Caki2 (cell line): Measurements from ENCODE around the gene DDX1. TPM values are rescaled to one million over a fixed set of nuclear protein-coding genes. Genes with fewer than 3 reads are reported as not detected.

Experiments
- DNase-seq: peaks from one replicate; pipeline ENCODE4 v3.0.0-alpha.2; 2015; ENCODE audit warnings: low read depth
- in situ Hi-C: cut with HindIII; loops from 2 replicates; pipeline ENCODE4 v1.10.0; 2016; ENCODE audit warnings: low sequenced_read_pairs, low pct_unique_long_range_greater_than_20kb, mixed read lengths
- total RNA-seq: library from RNA; depleted of rRNA; stranded (reverse); fragments of >200 nt; shearing (Covaris generic); gene quantifications from 2 replicates; pipeline ENCODE4 v1.2.3, GENCODE V29; 2014; ENCODE audit warnings: low replicate concordance

Gene DDX1
- total RNA-seq, 1 experiment from 2014 or later = 91.0 TPM

- DNase-seq = no peak
- in situ Hi-C loops = no loop called here
These were observed 31.2 kb downstream of the DDX1 start for GRCh38 chr2:15622614-15623480.

GRCh38 chr2:15623481-15623796, 31.8 kb downstream of the DDX1 start:
- in situ Hi-C loops = no loop called here
- no peak for DNase-seq

- no peak for DNase-seq
- in situ Hi-C loops = no loop called here
These were observed 32.4 kb downstream of the DDX1 start for GRCh38 chr2:15623898-15624541.

- in situ Hi-C loops = loop anchor here (25.0 kb wide), 1 partner anchor 862 kb away; no protein-coding TSS in a partner anchor
- no peak for DNase-seq
These were observed 33.2 kb downstream of the DDX1 start for GRCh38 chr2:15624903-15625302.

- DNase-seq = no peak
- in situ Hi-C loops = loop anchor here (25.0 kb wide), 1 partner anchor 862 kb away; no protein-coding TSS in a partner anchor
These were observed 33.8 kb downstream of the DDX1 start for GRCh38 chr2:15625344-15626036.

GRCh38 chr2:15626126-15626525, 34.5 kb downstream of the DDX1 start:
- no peak for DNase-seq
- in situ Hi-C loops = loop anchor here (25.0 kb wide), 1 partner anchor 861 kb away; no protein-coding TSS in a partner anchor

- DNase-seq = no peak
- in situ Hi-C loops = loop anchor here (25.0 kb wide), 1 partner anchor 860 kb away; no protein-coding TSS in a partner anchor
These were observed 35.3 kb downstream of the DDX1 start for GRCh38 chr2:15626967-15627366.

GRCh38 chr2:15627817-15628684, 36.4 kb downstream of the DDX1 start:
- in situ Hi-C loops = loop anchor here (25.0 kb wide), 1 partner anchor 859 kb away; no protein-coding TSS in a partner anchor
- DNase-seq = no peak

GRCh38 chr2:15628899-15629855, 37.5 kb downstream of the DDX1 start:
- DNase-seq = no peak
- in situ Hi-C loops = loop anchor here (25.0 kb wide), 1 partner anchor 858 kb away; no protein-coding TSS in a partner anchor

- DNase-seq = no peak
- in situ Hi-C loops = loop anchor here (25.0 kb wide), 1 partner anchor 857 kb away; no protein-coding TSS in a partner anchor
These were observed 38.7 kb downstream of the DDX1 start for GRCh38 chr2:15630121-15630977.

GRCh38 chr2:15630978-15631719, 39.5 kb downstream of the DDX1 start:
- no peak for DNase-seq
- in situ Hi-C loops = loop anchor here (25.0 kb wide), 1 partner anchor 856 kb away; no protein-coding TSS in a partner anchor

- DNase-seq = no peak
- in situ Hi-C loops = loop anchor here (25.0 kb wide), 1 partner anchor 855 kb away; no protein-coding TSS in a partner anchor
These were observed 40.2 kb downstream of the DDX1 start for GRCh38 chr2:15631883-15632282.

GRCh38 chr2:15633043-15633970, 41.6 kb downstream of the DDX1 start:
- no peak for DNase-seq
- in situ Hi-C loops = loop anchor here (25.0 kb wide), 1 partner anchor 854 kb away; no protein-coding TSS in a partner anchor

GRCh38 chr2:15633971-15634346, 42.3 kb downstream of the DDX1 start:
- in situ Hi-C loops = loop anchor here (25.0 kb wide), 1 partner anchor 853 kb away; no protein-coding TSS in a partner anchor
- DNase-seq = no peak
